SK-N-MC (cell line): ENCODE results near the gene CAB39L.

Source experiments
- EZH2 ChIP-seq: fragments of 200-600 bp; sonication (generic); IDR thresholded peaks from one replicate; pipeline ENCODE4 v1.6.1; 2017; ENCODE audit warnings: antibody characterized with exemption
- FOXP2 ChIP-seq: optimal IDR thresholded peaks from 2 replicates; pipeline ENCODE3; 2011; ENCODE audit warnings: mild to moderate bottlenecking, moderate library complexity; ENCODE audit not compliant: insufficient read depth; ENCODE audit errors: extremely low read length, control extremely low read depth
- POLR2AphosphoS5 ChIP-seq: IDR thresholded peaks from 2 replicates; pipeline ENCODE4 v1.6.1; 2012; ENCODE audit warnings: mild to moderate bottlenecking, low read depth, low read length, borderline replicate concordance

- no peak for TF ChIP-seq EZH2
- TF ChIP-seq POLR2AphosphoS5 = 0 out of 2 replicates have a peak, but pooled peaks have one; percentile 37
- TF ChIP-seq FOXP2 = no peak
These were observed 896 bp upstream of the CAB39L start for GRCh38 chr13:49444524-49445395.
